ENCODE data around the gene CNGA4. TPM values are rescaled to one million over a fixed set of nuclear protein-coding genes. Genes with fewer than 3 reads are reported as not detected.

CNGA4 gene
- total and polyA plus RNA-seq, 2 of the 4 experiments (the other 2 are of a cell fraction) = under 0.01 to 0.12 TPM

- CTCF ChIA-PET = no interaction called here
- intact Hi-C loops (cut with micrococcal nuclease) = no loop called here
Observed at GRCh38 chr11:6225896-6226295, 13.0 kb upstream of the CNGA4 start.

More at GRCh38 chr11:6225896-6226295, 13.0 kb upstream of the CNGA4 start:
- Histone ChIP-seq H2BK5ac (ENCODE audit: low read depth, low read length, poor library complexity, severe bottlenecking) (no peak overlapping the region), H4K5ac (ENCODE audit: low read depth, low read length) (no peak overlapping the region), H3K27me3 (ENCODE audit: control insufficient read depth, insufficient read depth, low read length) (no peaks in the 10 kb centered on the region), H2AK9ac (replicated peaks; ENCODE audit: low read depth, low read length, poor library complexity) (no peak overlapping the region), H3K23ac (ENCODE audit: low read depth, low read length) (no peak overlapping the region), H3K4me2 (ENCODE audit: low read depth, low read length) (no peak overlapping the region), H2AFZ (replicated peaks; ENCODE audit: low read length, poor library complexity) (no peak overlapping the region), H3K4ac (ENCODE audit: low read depth, low read length) (no peak overlapping the region), H3K36me3 (ENCODE audit: control insufficient read depth, insufficient read depth, low read length) (peaks cover 21% of the 10 kb centered on the region), H3K79me1 (ENCODE audit: low read depth in 1 of 2, low read length in 2 of 2) (peaks cover 34 to 37% of the 10 kb centered on the region in 2 experiments), H2AK5ac (ENCODE audit: low read depth, low read length) (no peak overlapping the region), H4K20me1 (ENCODE audit: insufficient read depth, low read length) (no peaks in the 10 kb centered on the region), H3K4me3 (ENCODE audit: insufficient read depth, low read depth, low read length) (no peak overlapping the region), H3K14ac (replicated peaks; ENCODE audit: low read depth, low read length) (no peak overlapping the region), H3K27ac (ENCODE audit: insufficient read depth, low read length) (no peak overlapping the region), H3K9me3 (ENCODE audit: control insufficient read depth, insufficient read depth, low read length) (no peaks in the 10 kb centered on the region), H2BK120ac (ENCODE audit: low read depth, low read length) (no peak overlapping the region), H3K18ac (ENCODE audit: low read depth, low read length) (no peak overlapping the region), H3K9ac (ENCODE audit: low read depth, low read length) (no peak overlapping the region), H2BK20ac (ENCODE audit: low read depth, low read length) (no peak overlapping the region), H3K56ac (ENCODE audit: extremely low read depth, insufficient read depth, low read length) (no peak overlapping the region), H4K91ac (ENCODE audit: insufficient read depth, low read depth, low read length) (no peak overlapping the region), H4K8ac (ENCODE audit: low read depth in 2 of 2, low read length in 2 of 2) (no peak overlapping the region), H2BK15ac (ENCODE audit: low read depth, low read length) (no peak overlapping the region), H3K9me1 (ENCODE audit: insufficient read depth, low read length) (no peaks in the 10 kb centered on the region; the same call in 1 of the 2 replicates), H3K4me1 (ENCODE audit: control insufficient read depth, insufficient read depth, low read length) (0 out of 2 replicates have a peak, but pooled peaks cover 1% of the 10 kb centered on the region)
- no TSS peak for BruUV-seq (replicated peaks)
- TF ChIP-seq RAD21 (IDR thresholded peaks at IDR 0.05; ENCODE audit: low read length) = no peak
- no peak for TF ChIP-seq NFE2L2 (IDR thresholded peaks at IDR 0.05; ENCODE audit: low read depth, low read length)
- TF ChIP-seq RFX5 (IDR thresholded peaks at IDR 0.05; ENCODE audit: low read depth, low read length) = no peak
- TF ChIP-seq CHD1 (IDR thresholded peaks at IDR 0.05; ENCODE audit: low read depth, low read length) = no peak
- no peak for TF ChIP-seq POLR2A (IDR thresholded peaks at IDR 0.05; ENCODE audit: low read depth, low read length)
- no peak for TF ChIP-seq MAZ (IDR thresholded peaks at IDR 0.05; ENCODE audit: borderline replicate concordance, low read depth, low read length)
- DNase-seq (no peak), ATAC-seq (ENCODE audit: low read depth) (no peak)
- POLR2A ChIA-PET (ENCODE audit: unreplicated experiment) = no interaction called here
- dilution Hi-C loops (cut with HindIII; ENCODE audit: low sequenced_read_pairs, unreplicated experiment) (no loop called here), in situ Hi-C loops (cut with MboI; ENCODE audit: low sequenced_read_pairs) (no loop called here)
- WGBS, 2 experiments (ENCODE audit: extremely low coverage in 2 of 2, insufficient read length in 1 of 2) = no CpG with 5 or more reads among the region's 2 CpGs
